Measurements from ENCODE around the gene SLC4A9.
A peak's percentile ranks its signal among the peaks of the same experiment; 100 is the strongest.
"Not testable (repeated sequence)": the region's sequence is repeated elsewhere in the genome, so short reads cannot be mapped to it uniquely, and the experiment has no call there.

Gene SLC4A9

GRCh38 chr5:140342896-140343295, 17.1 kb upstream of the SLC4A9 start:
- Histone ChIP-seq H3K27ac (peak overlapping the region; percentile 84), H3K4me3 (ENCODE audit: low read depth in 1 of 2, low read length in 1 of 2) (peak overlapping the region in 1 of 2 experiments; percentile 30), H3K36me3 (no peaks in the 10 kb centered on the region), H3K9me3 (no peaks in the 10 kb centered on the region), H3K27me3 (peaks cover 16% of the 10 kb centered on the region), H3K4me1 (ENCODE audit: control insufficient read depth in 1 of 2, insufficient read depth in 1 of 2, low read depth in 1 of 2, low read length in 1 of 2) (peaks cover 75 to 90% of the 10 kb centered on the region in 2 experiments)
- no peak for TF ChIP-seq CTCF (IDR thresholded peaks at IDR 0.05)

GRCh38 chr5:140343849-140344248, 16.1 kb upstream of the SLC4A9 start:
- Histone ChIP-seq H3K4me1 (ENCODE audit: control insufficient read depth in 1 of 2, insufficient read depth in 1 of 2, low read depth in 1 of 2, low read length in 1 of 2) (peaks cover 75 to 88% of the 10 kb centered on the region in 2 experiments), H3K4me3 (ENCODE audit: low read depth in 1 of 2, low read length in 1 of 2) (peak overlapping the region in 1 of 2 experiments; percentile 3), H3K27me3 (peaks cover 16% of the 10 kb centered on the region)
- H3K9me3 ChIP-seq, H3K36me3 ChIP-seq, H3K27ac ChIP-seq: not testable (repeated sequence)

GRCh38 chr5:140344683-140345423, 15.1 kb upstream of the SLC4A9 start:
- no peak for TF ChIP-seq CTCF (IDR thresholded peaks at IDR 0.05)
- peaks cover 16% of the 10 kb centered on the region for H3K27me3 ChIP-seq
- H3K36me3 ChIP-seq, result no peaks in the 10 kb centered on the region
- no peak overlapping the region for H3K27ac ChIP-seq
- no peaks in the 10 kb centered on the region for H3K9me3 ChIP-seq
- no peak overlapping the region for H3K4me3 ChIP-seq (ENCODE audit: low read depth in 1 of 2, low read length in 1 of 2)
- H3K4me1 ChIP-seq (ENCODE audit: control insufficient read depth in 1 of 2, insufficient read depth in 1 of 2, low read depth in 1 of 2, low read length in 1 of 2), result peaks cover 71 to 80% of the 10 kb centered on the region in 2 experiments

- H3K27ac ChIP-seq, result peak overlapping the region; percentile 63
- H3K36me3 ChIP-seq, result no peaks in the 10 kb centered on the region
- H3K4me3 ChIP-seq (ENCODE audit: low read depth in 1 of 2, low read length in 1 of 2), result peak overlapping the region; percentile 71 to 81
- H3K9me3 ChIP-seq, result no peaks in the 10 kb centered on the region
- peaks cover 16% of the 10 kb centered on the region for H3K27me3 ChIP-seq
- H3K4me1 ChIP-seq (ENCODE audit: control insufficient read depth in 1 of 2, insufficient read depth in 1 of 2, low read depth in 1 of 2, low read length in 1 of 2), result peaks cover 61 to 70% of the 10 kb centered on the region in 2 experiments
- TF ChIP-seq CTCF (IDR thresholded peaks at IDR 0.05), result no peak
These were observed 14.1 kb upstream of the SLC4A9 start for GRCh38 chr5:140345919-140346347.

GRCh38 chr5:140346348-140347221, 13.4 kb upstream of the SLC4A9 start, which contains the start of gene HBEGF:
HBEGF (minus strand) TSS chr5:140346603; CDS start chr5:140346328, 275 bp downstream.
- Histone ChIP-seq H3K9me3 (no peaks in the 10 kb centered on the region), H3K27me3 (peaks cover 16% of the 10 kb centered on the region), H3K36me3 (no peaks in the 10 kb centered on the region), H3K4me3 (ENCODE audit: low read depth in 1 of 2, low read length in 1 of 2) (peak within 1 kb of the TSS; percentile 71 to 81), H3K4me1 (ENCODE audit: control insufficient read depth in 1 of 2, insufficient read depth in 1 of 2, low read depth in 1 of 2, low read length in 1 of 2) (peaks cover 56 to 65% of the 10 kb centered on the region in 2 experiments), H3K27ac (peak within 1 kb of the TSS; percentile 63)
- TF ChIP-seq CTCF (IDR thresholded peaks at IDR 0.05), result peak; percentile 56

Data from neutrophil (primary cell).